HepG2 (cell line): ENCODE measurements around the gene SCAI. TPM values are rescaled to one million over a fixed set of nuclear protein-coding genes. Genes with fewer than 3 reads are reported as not detected.

Source experiments
- CREB3 ChIP-seq: sonication (generic); formaldehyde crosslinking; IDR thresholded peaks from 2 replicates; pipeline ENCODE4 v1.5.0; 2020; ENCODE audit warnings: missing genetic modification reagents
- GPBP1L1 ChIP-seq: sonication (generic); formaldehyde crosslinking; IDR thresholded peaks from 2 replicates; pipeline ENCODE4 v1.5.0; 2020; ENCODE audit warnings: mild to moderate bottlenecking, missing genetic modification reagents
- HOMEZ ChIP-seq: IDR thresholded peaks from 2 replicates; pipeline ENCODE4 v1.6.1; 2016; ENCODE audit warnings: low read depth
- NFATC3 ChIP-seq: sonication (generic); formaldehyde crosslinking; IDR thresholded peaks from 2 replicates; pipeline ENCODE4 v1.5.1; 2020; ENCODE audit warnings: mild to moderate bottlenecking, missing genetic modification reagents
- polyA plus RNA-seq, 8 experiments: library from polyadenylated mRNA; depleted of rRNA in 3 of 8; stranded (reverse) in 7 of 8; unstranded in 1 of 8; fragments of >200 nt; fragmentation: Illumina TruSeq in 4 of 8; extraction: Trizol in 4 of 8; gene quantifications; 2 replicates each; pipeline versions ENCODE4 v1.2.1 to v1.2.3, GENCODE V29; 2011 to 2016; ENCODE audit warnings: low read depth in 4 of 8, missing spikeins in 1 of 8, mixed read lengths in 1 of 8; ENCODE audit not compliant: insufficient read depth in 1 of 8
- total RNA-seq, 5 experiments: library from RNA; depleted of rRNA; stranded (reverse); fragments of >200 nt; fragmentation: Illumina TruSeq; extraction: Trizol; gene quantifications; 2 replicates each; pipeline ENCODE4 v1.2.3, GENCODE V29; 2016; ENCODE audit warnings: low read depth in 1 of 5
- TF ChIP-seq, protein P1 (sequence below): sonication (generic); formaldehyde crosslinking; IDR thresholded peaks from 2 replicates; pipeline ENCODE4 v1.8.1; 2023; ENCODE audit warnings: missing genetic modification reagents, mild to moderate bottlenecking, borderline replicate concordance

The SCAI gene
- total and polyA plus RNA-seq, 2 of the 13 experiments (the other 11 are each of a cell fraction or from before 2014, with no cell fraction given), result 4.4 to 8.4 TPM

DNA sequence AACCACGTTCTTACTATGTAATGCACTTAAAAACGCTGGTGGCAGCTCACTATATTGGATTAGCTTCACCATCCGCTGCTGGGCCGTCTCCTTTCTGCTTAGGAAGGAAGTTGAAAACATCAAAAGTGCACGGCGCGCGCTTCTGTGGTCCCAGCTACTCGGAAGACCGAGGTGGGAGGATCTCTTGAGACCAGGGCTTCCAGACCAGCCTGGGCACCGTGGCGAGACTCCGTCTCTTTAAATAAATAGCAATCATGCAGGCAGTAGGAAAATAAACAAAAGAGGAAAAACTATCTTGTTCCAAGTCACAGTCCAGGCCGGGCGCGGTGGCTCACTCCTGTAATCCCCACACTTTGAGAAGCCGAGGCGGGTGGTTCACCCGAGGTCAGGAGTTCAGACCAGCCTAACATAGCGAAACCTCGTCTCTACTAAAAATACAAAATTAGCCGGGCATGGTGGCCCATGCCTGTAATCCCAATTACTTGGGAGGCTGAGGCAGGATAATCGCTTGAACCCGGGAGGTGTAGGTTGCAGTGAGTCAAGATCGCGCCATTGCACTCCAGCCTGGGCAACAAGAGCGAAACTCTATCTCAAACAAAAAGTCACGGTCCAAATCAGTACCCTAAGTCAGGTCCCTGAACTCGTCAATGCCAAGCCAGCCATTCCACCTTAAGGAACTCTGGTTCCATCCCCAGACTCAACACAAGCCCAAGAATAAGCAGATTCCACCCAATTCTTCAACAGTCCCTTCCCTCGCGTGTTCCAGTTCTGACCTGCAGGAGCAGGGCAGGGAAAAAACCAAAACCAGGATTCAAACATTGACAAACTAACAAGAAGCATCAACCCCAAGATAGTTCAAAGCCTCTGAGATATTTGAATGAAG, 201.4 kb downstream of the SCAI start (continued):
- TF ChIP-seq, protein P1, sequence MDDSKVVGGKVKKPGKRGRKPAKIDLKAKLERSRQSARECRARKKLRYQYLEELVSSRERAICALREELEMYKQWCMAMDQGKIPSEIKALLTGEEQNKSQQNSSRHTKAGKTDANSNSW (CRISPR knock-in tag), result no peak
- TF ChIP-seq CREB3 (CRISPR knock-in tag), result no peak
- no peak for TF ChIP-seq GPBP1L1
- TF ChIP-seq HOMEZ (CRISPR knock-in tag), result no peak
- TF ChIP-seq NFATC3 (CRISPR knock-in tag), result no peak
- TF ChIP-seq, all 625 proteins: peak for 19
